ENCODE data around the gene TRPC1. TPM values are rescaled to one million over a fixed set of nuclear protein-coding genes. Genes with fewer than 3 reads are reported as not detected.
A peak's percentile ranks its signal among the peaks of the same experiment; 100 is the strongest.

TRPC1 gene
- polyA plus RNA-seq, 1 of the 3 experiments (the other 2 are of a cell fraction) = 9.6 TPM

DNA sequence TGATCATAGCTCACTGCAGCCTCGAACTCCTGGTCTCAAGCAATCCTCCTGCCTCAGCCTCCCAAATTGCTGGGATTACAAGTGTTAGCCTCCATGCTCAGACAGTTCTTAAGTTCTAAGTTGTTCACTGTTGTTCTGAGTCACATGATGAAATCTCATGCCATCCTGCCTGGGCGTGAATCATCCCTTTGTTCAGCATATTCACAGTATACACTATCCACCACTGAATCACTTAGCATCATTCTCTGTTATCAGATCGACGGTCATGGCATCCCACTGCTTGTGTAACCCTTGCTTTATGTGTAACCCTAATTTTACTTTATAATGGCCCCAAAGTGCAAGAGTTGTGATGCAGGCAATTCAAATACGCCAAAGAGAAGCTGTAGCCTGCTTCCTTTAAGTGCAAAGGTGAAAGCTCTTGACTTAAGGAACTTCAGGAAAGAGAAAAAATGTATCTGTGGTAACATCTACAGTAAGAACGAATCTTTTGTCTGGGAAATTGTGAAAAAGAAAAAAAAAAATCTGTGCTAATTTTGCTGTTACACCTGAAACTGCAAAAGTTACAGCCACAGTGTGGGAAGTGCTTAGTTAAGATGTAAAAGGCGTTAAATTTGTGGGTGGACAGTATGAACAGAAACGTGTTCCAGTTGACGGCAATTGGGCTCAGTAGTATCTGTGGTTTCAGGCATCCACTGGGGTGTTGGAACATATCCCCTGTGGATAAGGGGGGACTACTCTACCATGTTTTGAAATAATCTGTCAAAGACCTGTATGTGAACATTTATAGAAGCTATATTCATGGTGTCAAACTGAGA, 84.5 kb downstream of the TRPC1 start (continued):
- TF ChIP-seq FOSL2 (IDR thresholded peaks at IDR 0.05; ENCODE audit: borderline replicate concordance, low read depth) = peak; percentile 78
- TF ChIP-seq RCOR1 (IDR thresholded peaks at IDR 0.05; ENCODE audit: low read length) = no peak
- no peak for TF ChIP-seq POLR2AphosphoS5 (IDR thresholded peaks at IDR 0.05; ENCODE audit: low read depth, low read length)
- no peak for TF ChIP-seq RAD21 (IDR thresholded peaks at IDR 0.05; ENCODE audit: low read length)
- TF ChIP-seq EP300 (IDR thresholded peaks at IDR 0.05; ENCODE audit: borderline replicate concordance in 1 of 2, low read depth in 1 of 2, low read length in 1 of 2) = no peak
- no peak for TF ChIP-seq RFX5 (IDR thresholded peaks at IDR 0.05; ENCODE audit: low read length)
- no peak for TF ChIP-seq SIN3A (IDR thresholded peaks at IDR 0.05; ENCODE audit: borderline replicate concordance, low read depth, low read length)
- TF ChIP-seq YY1 (IDR thresholded peaks at IDR 0.05; ENCODE audit: low read depth) = no peak
- no peak for TF ChIP-seq NRF1 (IDR thresholded peaks at IDR 0.05; ENCODE audit: low read depth, low read length)
- TF ChIP-seq FOXJ3 (CRISPR knock-in tag; IDR thresholded peaks at IDR 0.05) = no peak
- no peak for TF ChIP-seq ELF1 (IDR thresholded peaks at IDR 0.05)
- TF ChIP-seq, protein P1, sequence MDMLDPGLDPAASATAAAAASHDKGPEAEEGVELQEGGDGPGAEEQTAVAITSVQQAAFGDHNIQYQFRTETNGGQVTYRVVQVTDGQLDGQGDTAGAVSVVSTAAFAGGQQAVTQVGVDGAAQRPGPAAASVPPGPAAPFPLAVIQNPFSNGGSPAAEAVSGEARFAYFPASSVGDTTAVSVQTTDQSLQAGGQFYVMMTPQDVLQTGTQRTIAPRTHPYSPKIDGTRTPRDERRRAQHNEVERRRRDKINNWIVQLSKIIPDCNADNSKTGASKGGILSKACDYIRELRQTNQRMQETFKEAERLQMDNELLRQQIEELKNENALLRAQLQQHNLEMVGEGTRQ (IDR thresholded peaks at IDR 0.05; ENCODE audit: borderline replicate concordance, low read depth, low read length) = no peak

DNA sequence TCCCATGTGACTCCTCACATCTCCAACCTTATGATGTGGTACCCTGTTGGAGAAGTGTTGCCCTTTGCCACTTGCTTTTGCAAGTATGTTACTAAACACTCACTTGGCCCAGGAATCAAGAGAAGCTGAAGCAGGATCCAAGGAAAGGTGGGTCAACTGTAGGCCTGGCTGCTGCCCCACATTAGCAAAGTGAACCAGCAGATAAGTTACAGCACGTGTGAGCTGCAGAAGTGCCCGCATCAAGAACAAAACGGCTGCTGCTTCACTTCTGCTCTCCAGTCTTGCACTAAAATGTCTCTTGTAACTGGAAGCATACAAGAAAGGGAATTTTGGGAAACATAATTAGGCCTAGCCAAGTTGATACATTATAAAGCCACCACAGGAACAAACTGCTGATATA, 85.4 kb downstream of the TRPC1 start:
- no peaks in the 10 kb centered on the region for H3K9me2 ChIP-seq
- H3K4me2 ChIP-seq = no peak overlapping the region
- TF ChIP-seq, protein P1 (IDR thresholded peaks at IDR 0.05; ENCODE audit: borderline replicate concordance, low read depth, low read length) = no peak
- TF ChIP-seq, protein P2, sequence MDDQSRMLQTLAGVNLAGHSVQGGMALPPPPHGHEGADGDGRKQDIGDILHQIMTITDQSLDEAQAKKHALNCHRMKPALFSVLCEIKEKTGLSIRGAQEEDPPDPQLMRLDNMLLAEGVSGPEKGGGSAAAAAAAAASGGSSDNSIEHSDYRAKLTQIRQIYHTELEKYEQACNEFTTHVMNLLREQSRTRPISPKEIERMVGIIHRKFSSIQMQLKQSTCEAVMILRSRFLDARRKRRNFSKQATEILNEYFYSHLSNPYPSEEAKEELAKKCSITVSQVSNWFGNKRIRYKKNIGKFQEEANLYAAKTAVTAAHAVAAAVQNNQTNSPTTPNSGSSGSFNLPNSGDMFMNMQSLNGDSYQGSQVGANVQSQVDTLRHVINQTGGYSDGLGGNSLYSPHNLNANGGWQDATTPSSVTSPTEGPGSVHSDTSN (IDR thresholded peaks at IDR 0.05) = no peak
- TF ChIP-seq, protein P3, sequence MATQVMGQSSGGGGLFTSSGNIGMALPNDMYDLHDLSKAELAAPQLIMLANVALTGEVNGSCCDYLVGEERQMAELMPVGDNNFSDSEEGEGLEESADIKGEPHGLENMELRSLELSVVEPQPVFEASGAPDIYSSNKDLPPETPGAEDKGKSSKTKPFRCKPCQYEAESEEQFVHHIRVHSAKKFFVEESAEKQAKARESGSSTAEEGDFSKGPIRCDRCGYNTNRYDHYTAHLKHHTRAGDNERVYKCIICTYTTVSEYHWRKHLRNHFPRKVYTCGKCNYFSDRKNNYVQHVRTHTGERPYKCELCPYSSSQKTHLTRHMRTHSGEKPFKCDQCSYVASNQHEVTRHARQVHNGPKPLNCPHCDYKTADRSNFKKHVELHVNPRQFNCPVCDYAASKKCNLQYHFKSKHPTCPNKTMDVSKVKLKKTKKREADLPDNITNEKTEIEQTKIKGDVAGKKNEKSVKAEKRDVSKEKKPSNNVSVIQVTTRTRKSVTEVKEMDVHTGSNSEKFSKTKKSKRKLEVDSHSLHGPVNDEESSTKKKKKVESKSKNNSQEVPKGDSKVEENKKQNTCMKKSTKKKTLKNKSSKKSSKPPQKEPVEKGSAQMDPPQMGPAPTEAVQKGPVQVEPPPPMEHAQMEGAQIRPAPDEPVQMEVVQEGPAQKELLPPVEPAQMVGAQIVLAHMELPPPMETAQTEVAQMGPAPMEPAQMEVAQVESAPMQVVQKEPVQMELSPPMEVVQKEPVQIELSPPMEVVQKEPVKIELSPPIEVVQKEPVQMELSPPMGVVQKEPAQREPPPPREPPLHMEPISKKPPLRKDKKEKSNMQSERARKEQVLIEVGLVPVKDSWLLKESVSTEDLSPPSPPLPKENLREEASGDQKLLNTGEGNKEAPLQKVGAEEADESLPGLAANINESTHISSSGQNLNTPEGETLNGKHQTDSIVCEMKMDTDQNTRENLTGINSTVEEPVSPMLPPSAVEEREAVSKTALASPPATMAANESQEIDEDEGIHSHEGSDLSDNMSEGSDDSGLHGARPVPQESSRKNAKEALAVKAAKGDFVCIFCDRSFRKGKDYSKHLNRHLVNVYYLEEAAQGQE (IDR thresholded peaks at IDR 0.05; ENCODE audit: low read depth, low read length) = no peak
- no peak for DNase-seq
- no peak overlapping the region for H3K9ac ChIP-seq
- H3K9me3 ChIP-seq = no peaks in the 10 kb centered on the region
- no peaks in the 10 kb centered on the region for H3K4me1 ChIP-seq (ENCODE audit: control insufficient read depth in 1 of 2, insufficient read depth in 2 of 2, low read depth in 1 of 2, low read length in 1 of 2)
- H3K36me3 ChIP-seq (replicated peaks in 1 of 2; ENCODE audit: control insufficient read depth in 1 of 2, insufficient read depth in 2 of 2, low read length in 1 of 2) = peaks cover 12 to 21% of the 10 kb centered on the region in 2 experiments
- 89% methylated on average over 3 of the region's 3 CpGs for WGBS (ENCODE audit: low lambda C conversion rate)
- POLR2A ChIA-PET = no interaction called here
- CTCF ChIA-PET = interaction anchor here (1.5 kb wide), 1 partner anchor 20 kb away, joined by 9 read pairs; no protein-coding TSS in a partner anchor
- no peak overlapping the region for H3K27ac ChIP-seq (ENCODE audit: low read depth in 2 of 2, low read length in 1 of 2)
- no peaks in the 10 kb centered on the region for H4K20me1 ChIP-seq (ENCODE audit: insufficient read depth)
- H3K79me2 ChIP-seq (ENCODE audit: insufficient read depth) = no peaks in the 10 kb centered on the region
- no peak overlapping the region for H2AFZ ChIP-seq (ENCODE audit: low read depth)
- H3F3A ChIP-seq (replicated peaks; ENCODE audit: insufficient read depth) = peaks cover 14% of the 10 kb centered on the region
- H3K4me3 ChIP-seq (ENCODE audit: low read depth in 2 of 2, low read length in 1 of 2) = no peak overlapping the region
- no peaks in the 10 kb centered on the region for H3K27me3 ChIP-seq (ENCODE audit: insufficient read depth)
